ENCODE measurements around the gene KIF16B.

Gene KIF16B, protein sequence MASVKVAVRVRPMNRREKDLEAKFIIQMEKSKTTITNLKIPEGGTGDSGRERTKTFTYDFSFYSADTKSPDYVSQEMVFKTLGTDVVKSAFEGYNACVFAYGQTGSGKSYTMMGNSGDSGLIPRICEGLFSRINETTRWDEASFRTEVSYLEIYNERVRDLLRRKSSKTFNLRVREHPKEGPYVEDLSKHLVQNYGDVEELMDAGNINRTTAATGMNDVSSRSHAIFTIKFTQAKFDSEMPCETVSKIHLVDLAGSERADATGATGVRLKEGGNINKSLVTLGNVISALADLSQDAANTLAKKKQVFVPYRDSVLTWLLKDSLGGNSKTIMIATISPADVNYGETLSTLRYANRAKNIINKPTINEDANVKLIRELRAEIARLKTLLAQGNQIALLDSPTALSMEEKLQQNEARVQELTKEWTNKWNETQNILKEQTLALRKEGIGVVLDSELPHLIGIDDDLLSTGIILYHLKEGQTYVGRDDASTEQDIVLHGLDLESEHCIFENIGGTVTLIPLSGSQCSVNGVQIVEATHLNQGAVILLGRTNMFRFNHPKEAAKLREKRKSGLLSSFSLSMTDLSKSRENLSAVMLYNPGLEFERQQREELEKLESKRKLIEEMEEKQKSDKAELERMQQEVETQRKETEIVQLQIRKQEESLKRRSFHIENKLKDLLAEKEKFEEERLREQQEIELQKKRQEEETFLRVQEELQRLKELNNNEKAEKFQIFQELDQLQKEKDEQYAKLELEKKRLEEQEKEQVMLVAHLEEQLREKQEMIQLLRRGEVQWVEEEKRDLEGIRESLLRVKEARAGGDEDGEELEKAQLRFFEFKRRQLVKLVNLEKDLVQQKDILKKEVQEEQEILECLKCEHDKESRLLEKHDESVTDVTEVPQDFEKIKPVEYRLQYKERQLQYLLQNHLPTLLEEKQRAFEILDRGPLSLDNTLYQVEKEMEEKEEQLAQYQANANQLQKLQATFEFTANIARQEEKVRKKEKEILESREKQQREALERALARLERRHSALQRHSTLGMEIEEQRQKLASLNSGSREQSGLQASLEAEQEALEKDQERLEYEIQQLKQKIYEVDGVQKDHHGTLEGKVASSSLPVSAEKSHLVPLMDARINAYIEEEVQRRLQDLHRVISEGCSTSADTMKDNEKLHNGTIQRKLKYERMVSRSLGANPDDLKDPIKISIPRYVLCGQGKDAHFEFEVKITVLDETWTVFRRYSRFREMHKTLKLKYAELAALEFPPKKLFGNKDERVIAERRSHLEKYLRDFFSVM (N-terminal part only)

DNA sequence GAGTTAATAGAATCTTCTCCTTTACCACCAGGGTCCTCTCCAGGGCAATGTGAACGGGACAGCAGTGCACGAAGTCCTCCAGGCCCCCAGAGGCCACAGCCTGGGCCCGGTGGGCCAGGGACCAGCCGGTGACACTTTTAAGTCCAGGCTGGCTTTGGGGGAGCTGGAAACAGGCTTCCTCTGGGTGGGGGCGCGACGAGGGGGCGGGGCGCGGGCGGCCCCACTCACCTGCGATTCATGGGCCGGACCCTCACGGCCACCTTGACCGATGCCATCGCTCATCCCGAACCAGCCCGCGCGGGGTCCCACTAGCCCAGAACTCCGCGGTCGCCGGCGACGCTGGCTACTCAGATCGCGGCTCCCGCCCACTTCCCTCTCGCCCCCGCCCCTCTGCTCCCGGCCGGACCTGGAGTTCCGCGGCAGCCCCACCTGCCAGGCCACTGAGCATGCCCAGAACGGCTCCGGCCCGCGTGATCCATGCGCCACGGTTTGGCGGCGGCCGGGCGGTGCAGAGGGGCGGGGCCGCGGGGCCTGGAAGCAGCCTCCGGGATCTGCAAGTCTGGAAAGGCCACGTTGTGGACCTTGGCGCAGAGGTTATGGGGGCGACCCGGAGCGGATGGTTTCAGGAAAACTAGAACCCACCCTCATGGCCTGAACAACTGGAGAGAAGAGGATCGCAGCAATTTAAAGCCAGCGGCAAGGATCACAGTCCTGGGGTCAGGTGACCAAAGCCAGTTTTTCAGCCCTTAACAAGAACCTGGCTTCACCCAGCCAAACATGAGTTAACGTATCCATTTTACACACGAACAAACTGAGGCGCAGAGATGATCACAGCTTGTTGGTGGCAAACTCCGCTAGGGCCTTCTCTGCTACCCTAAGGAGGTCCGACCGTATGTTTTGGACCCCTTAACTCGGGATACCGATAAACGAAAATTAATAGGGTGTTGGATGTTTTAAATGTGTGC lies at the start of gene KIF16B:
Gene KIF16B (minus strand): TSS at position 448 of the 965 bp plus-strand sequence. CDS start 173 bp downstream, at position 275.
- POLR2A ChIA-PET = no interaction called here
- Histone ChIP-seq H3K9me3 (ENCODE audit: control insufficient read depth, insufficient read depth, low read depth, low read length) (no peaks in the 10 kb centered on the region), H3K27ac (ENCODE audit: extremely low read depth, low read depth, low read length) (no peak within 1 kb of the TSS; the same call in 1 of the 2 replicates), H3K4me1 (ENCODE audit: control insufficient read depth, insufficient read depth, low read length) (peaks cover 6% of the 10 kb centered on the region; the same call in 1 of the 2 replicates), H3K36me3 (ENCODE audit: control insufficient read depth in 2 of 2, insufficient read depth in 1 of 2, low read length in 2 of 2) (no peaks in the 10 kb centered on the region), H3K4me3 (ENCODE audit: low read depth, low read length) (peak within 1 kb of the TSS; percentile 77)
- CTCF ChIA-PET = no interaction called here
- TF ChIP-seq, protein P1, sequence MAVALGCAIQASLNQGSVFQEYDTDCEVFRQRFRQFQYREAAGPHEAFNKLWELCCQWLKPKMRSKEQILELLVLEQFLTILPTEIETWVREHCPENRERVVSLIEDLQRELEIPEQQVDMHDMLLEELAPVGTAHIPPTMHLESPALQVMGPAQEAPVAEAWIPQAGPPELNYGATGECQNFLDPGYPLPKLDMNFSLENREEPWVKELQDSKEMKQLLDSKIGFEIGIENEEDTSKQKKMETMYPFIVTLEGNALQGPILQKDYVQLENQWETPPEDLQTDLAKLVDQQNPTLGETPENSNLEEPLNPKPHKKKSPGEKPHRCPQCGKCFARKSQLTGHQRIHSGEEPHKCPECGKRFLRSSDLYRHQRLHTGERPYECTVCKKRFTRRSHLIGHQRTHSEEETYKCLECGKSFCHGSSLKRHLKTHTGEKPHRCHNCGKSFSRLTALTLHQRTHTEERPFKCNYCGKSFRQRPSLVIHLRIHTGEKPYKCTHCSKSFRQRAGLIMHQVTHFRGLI (tag by site-specific recombination; IDR thresholded peaks at IDR 0.05) = 0 out of 2 replicates have a peak, but pooled peaks have one; percentile 16
- TF ChIP-seq ZBTB44 (tag by site-specific recombination; IDR thresholded peaks at IDR 0.05) = no peak
- TF ChIP-seq GLIS1 (tag by site-specific recombination; IDR thresholded peaks at IDR 0.05) = 0 out of 2 replicates have a peak, but pooled peaks have one; percentile 14
- peak; percentile 52; the same call in 1 of the 2 replicates for TF ChIP-seq PRDM10 (tag by site-specific recombination; IDR thresholded peaks at IDR 0.05)
- peak; percentile 33; the same call in 1 of the 2 replicates for TF ChIP-seq ZNF600 (tag by site-specific recombination; IDR thresholded peaks at IDR 0.05)
- TF ChIP-seq, protein P2, sequence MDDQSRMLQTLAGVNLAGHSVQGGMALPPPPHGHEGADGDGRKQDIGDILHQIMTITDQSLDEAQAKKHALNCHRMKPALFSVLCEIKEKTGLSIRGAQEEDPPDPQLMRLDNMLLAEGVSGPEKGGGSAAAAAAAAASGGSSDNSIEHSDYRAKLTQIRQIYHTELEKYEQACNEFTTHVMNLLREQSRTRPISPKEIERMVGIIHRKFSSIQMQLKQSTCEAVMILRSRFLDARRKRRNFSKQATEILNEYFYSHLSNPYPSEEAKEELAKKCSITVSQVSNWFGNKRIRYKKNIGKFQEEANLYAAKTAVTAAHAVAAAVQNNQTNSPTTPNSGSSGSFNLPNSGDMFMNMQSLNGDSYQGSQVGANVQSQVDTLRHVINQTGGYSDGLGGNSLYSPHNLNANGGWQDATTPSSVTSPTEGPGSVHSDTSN (CRISPR knock-in tag; IDR thresholded peaks at IDR 0.05) = peak; percentile 73; the same call in 1 of the 2 replicates
- peak; percentile 47; the same call in 1 of the 2 replicates for TF ChIP-seq GLIS2 (tag by site-specific recombination; IDR thresholded peaks at IDR 0.05)
- 0 out of 2 replicates have a peak, but pooled peaks have one; percentile 22 for TF ChIP-seq PATZ1 (tag by site-specific recombination; IDR thresholded peaks at IDR 0.05)
- peak; percentile 77; the same call in 1 of the 2 replicates for TF ChIP-seq KLF8 (tag by site-specific recombination; IDR thresholded peaks at IDR 0.05)
- TF ChIP-seq IKZF3 (tag by site-specific recombination; IDR thresholded peaks at IDR 0.05) = peak; percentile 61
- TF ChIP-seq SP7 (tag by site-specific recombination; IDR thresholded peaks at IDR 0.05) = 0 out of 2 replicates have a peak, but pooled peaks have one; percentile 18
- peak; percentile 73 for TF ChIP-seq SP3 (tag by site-specific recombination; IDR thresholded peaks at IDR 0.05)
- peak; percentile 80; the same call in 1 of the 2 replicates for TF ChIP-seq EGR2 (tag by site-specific recombination; IDR thresholded peaks at IDR 0.05; ENCODE audit: low read depth)
- TF ChIP-seq, protein P3, sequence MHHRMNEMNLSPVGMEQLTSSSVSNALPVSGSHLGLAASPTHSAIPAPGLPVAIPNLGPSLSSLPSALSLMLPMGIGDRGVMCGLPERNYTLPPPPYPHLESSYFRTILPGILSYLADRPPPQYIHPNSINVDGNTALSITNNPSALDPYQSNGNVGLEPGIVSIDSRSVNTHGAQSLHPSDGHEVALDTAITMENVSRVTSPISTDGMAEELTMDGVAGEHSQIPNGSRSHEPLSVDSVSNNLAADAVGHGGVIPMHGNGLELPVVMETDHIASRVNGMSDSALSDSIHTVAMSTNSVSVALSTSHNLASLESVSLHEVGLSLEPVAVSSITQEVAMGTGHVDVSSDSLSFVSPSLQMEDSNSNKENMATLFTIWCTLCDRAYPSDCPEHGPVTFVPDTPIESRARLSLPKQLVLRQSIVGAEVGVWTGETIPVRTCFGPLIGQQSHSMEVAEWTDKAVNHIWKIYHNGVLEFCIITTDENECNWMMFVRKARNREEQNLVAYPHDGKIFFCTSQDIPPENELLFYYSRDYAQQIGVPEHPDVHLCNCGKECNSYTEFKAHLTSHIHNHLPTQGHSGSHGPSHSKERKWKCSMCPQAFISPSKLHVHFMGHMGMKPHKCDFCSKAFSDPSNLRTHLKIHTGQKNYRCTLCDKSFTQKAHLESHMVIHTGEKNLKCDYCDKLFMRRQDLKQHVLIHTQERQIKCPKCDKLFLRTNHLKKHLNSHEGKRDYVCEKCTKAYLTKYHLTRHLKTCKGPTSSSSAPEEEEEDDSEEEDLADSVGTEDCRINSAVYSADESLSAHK (tag by site-specific recombination; IDR thresholded peaks at IDR 0.05) = peak; percentile 92
- TF ChIP-seq, protein P4, sequence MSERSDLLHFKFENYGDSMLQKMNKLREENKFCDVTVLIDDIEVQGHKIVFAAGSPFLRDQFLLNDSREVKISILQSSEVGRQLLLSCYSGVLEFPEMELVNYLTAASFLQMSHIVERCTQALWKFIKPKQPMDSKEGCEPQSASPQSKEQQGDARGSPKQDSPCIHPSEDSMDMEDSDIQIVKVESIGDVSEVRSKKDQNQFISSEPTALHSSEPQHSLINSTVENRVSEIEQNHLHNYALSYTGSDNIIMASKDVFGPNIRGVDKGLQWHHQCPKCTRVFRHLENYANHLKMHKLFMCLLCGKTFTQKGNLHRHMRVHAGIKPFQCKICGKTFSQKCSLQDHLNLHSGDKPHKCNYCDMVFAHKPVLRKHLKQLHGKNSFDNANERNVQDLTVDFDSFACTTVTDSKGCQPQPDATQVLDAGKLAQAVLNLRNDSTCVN (tag by site-specific recombination; optimal IDR thresholded peaks at IDR 0.05) = peak; percentile 48

Data from HEK293 (cell line).